ENCODE data around the gene ASTN2.

DNA sequence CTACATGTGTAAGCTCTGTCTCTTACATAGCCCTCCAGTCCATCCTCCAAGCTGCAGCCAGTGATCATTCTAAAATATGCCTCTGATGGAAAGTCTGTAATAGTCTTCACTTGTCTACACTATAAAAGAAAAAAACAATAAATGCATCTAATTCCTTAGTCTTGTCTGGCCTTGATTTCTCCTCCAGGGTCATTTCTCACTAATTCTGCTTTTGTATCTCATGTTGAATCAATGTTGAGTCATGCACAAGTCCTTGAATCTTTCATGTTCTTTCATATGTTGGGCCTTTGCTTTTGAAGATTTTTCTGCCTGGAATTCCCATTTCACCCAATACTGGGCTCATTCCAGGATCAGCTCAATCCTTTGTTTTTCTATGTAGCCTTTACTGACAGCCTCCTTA is 848.9 kb downstream of the ASTN2 start:
- TF ChIP-seq CTCF (IDR thresholded peaks at IDR 0.05; ENCODE audit: low read depth, low read length) (no peak), MYC (IDR thresholded peaks at IDR 0.05; ENCODE audit: low read depth, low read length) (no peak), POLR2A (IDR thresholded peaks at IDR 0.05; ENCODE audit: extremely low read depth, insufficient read length) (no peak)
